Rectal smooth muscle tissue (tissue), 1 donor: ENCODE data around the gene PTPRO.

Experiments
- H3K27ac ChIP-seq: one replicate; pipeline ENCODE4 v1.7.0; 2013; ENCODE audit warnings: low read depth, low read length, inconsistent platforms
- H3K27me3 ChIP-seq: one replicate; pipeline ENCODE4 v1.7.0; 2013; ENCODE audit warnings: low read length; ENCODE audit not compliant: control insufficient read depth, insufficient read depth
- H3K36me3 ChIP-seq: one replicate; pipeline ENCODE4 v1.7.0; 2013; ENCODE audit warnings: low read length; ENCODE audit not compliant: control insufficient read depth, insufficient read depth
- H3K4me1 ChIP-seq: one replicate; pipeline ENCODE4 v1.7.0; 2013; ENCODE audit warnings: low read length; ENCODE audit not compliant: control insufficient read depth, insufficient read depth
- H3K4me3 ChIP-seq: one replicate; pipeline ENCODE4 v1.7.0; 2013; ENCODE audit warnings: low read length
- H3K9ac ChIP-seq: one replicate; pipeline ENCODE4 v1.7.0; 2013; ENCODE audit warnings: low read length

The PTPRO gene

DNA sequence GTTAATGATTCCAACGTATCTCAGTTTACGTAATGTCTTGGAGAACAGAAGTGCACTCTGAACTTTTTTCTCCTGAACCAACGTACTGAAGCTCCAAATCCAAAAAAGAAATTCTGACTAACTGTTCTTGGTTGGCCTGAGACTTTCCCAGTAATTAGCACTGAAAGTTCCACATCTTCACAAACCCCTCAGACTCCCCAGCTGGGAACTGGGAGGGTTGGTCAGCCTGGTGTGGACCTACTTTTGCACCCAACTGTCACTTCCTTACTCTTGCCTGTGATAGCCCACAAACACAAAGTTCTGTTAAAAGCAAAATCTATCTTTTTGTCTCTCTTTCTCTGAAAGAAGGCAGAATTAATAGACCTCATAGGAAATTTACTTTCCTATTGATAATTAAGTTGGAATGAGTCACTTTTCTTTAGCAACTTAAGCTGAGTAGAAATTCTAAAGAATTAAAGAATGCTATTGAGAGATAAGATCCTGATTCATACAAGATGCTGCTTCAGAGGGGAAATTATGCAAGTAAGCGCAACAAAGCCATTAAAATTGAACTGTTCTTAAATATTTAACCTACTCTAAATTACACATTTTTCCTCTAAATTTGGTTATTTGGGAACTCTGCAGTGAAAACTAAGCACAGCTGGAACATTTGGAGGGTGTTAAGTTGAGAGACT lies 311.8 kb downstream of the PTPRO start:
- Histone ChIP-seq H3K27me3 (no peaks in the 10 kb centered on the region), H3K4me3 (no peak overlapping the region), H3K9ac (no peak overlapping the region), H3K36me3 (peaks cover 4% of the 10 kb centered on the region), H3K27ac (no peak overlapping the region), H3K4me1 (peaks cover 1% of the 10 kb centered on the region)

DNA sequence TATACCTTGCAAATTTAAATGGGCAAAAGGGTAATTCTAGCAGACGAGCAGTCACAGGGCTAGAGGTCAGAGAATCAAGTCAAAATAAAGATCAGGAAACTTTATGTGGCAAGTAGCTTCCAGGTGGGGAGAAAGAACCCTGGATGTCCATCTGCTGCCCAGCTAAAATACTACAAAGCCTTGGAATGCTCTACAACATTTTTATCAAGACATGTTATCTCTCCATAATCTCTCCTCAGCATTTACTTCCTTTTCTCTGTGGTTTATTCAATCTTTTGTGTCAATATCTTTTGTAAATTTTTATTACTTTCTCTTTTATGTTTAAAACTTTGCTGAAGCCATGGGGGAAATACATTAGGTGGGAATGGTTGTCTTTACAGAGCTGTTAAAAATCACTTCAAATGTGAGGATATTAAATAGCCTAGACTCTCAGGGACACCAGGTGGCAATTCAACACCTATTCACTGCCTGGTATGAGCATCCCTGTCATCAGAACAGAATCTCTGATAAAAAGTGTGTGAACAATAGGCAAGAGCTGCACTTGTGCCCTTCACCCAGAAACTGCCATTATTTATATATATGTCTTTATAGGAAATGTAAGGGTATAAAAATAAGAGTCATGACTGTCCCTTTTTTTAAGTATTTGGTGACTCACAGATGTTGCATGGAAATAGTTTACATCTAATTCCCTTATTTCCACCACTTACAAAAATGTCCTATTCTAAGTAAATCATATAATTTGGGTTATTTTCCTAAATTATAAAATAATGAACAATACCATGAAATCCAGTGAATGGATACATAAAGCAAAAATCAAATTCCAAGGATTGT lies 314.0 kb downstream of the PTPRO start:
- Histone ChIP-seq H3K4me3 (no peak overlapping the region), H3K27ac (no peak overlapping the region), H3K36me3 (peaks cover 6% of the 10 kb centered on the region), H3K9ac (no peak overlapping the region), H3K4me1 (no peaks in the 10 kb centered on the region), H3K27me3 (no peaks in the 10 kb centered on the region)

DNA sequence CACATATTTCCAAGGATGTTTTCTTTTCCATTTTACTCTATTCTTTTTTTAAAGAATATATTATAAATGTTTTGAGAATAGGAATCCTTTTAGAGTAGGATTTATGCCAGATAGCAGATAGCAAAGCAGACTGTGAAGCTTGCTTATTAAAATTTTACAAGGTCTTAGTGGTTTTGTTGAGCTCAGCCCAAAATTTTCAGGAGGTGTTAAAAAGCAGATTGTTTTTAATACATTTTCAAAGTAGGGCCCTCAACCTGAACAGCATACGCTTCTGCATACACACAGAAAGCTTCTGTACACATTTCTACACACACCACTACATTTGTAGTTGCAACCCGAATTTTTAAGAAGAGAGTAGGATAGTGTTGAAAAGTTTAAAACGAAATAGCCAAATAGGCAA lies 315.9 kb downstream of the PTPRO start:
- H3K36me3 ChIP-seq: peaks cover 4% of the 10 kb centered on the region
- H3K9ac ChIP-seq: no peak overlapping the region
- H3K4me3 ChIP-seq: no peak overlapping the region
- no peak overlapping the region for H3K27ac ChIP-seq
- no peaks in the 10 kb centered on the region for H3K27me3 ChIP-seq
- H3K4me1 ChIP-seq: no peaks in the 10 kb centered on the region

DNA sequence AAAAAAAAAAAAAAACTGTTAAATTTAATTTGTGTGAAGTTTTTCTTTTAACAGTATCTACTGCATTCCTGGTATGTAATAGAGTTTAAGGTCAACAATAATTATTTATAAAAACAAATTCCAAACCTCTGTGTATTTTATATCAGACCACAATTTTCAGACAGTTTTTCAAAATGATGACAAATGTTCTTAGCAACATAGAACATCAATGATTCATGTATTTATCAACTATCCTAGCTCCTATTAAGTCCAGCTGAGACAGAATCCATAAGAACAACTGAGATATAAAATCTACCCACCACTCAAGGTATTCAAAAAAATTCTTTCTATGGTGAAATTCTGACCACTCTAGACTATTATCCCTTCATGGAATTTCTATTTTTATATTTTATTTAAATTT lies 322.4 kb downstream of the PTPRO start:
- Histone ChIP-seq H3K36me3 (no peaks in the 10 kb centered on the region), H3K27ac (no peak overlapping the region), H3K4me1 (no peaks in the 10 kb centered on the region), H3K27me3 (no peaks in the 10 kb centered on the region), H3K4me3 (no peak overlapping the region), H3K9ac (no peak overlapping the region)

DNA sequence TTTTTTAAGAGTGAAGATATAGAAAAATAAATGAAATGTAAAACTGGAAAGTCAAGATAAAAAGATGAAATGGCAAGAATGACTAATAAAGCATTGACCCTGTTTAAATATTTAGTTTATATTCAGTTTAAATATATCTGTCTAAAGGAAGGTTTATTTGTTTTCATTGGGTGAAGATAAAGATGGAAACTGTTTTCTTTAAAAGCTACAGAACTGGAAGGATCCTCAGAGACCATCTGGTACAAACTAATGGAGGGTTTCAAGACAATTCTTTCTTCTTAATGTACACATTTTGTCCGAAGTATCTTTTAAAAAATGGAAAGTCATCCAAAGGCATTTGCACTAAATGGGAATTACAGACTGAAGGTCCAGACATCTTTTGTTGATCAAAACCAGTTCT lies 324.3 kb downstream of the PTPRO start:
- Histone ChIP-seq H3K4me3 (no peak overlapping the region), H3K27me3 (no peaks in the 10 kb centered on the region), H3K36me3 (no peaks in the 10 kb centered on the region), H3K4me1 (no peaks in the 10 kb centered on the region), H3K27ac (no peak overlapping the region), H3K9ac (no peak overlapping the region)
